Measurements from ENCODE around the gene SNX8. TPM values are rescaled to one million over a fixed set of nuclear protein-coding genes. Genes with fewer than 3 reads are reported as not detected.

The SNX8 gene
- total RNA-seq, 2 experiments from 2014 or later, result 25.0 to 27.9 TPM

DNA sequence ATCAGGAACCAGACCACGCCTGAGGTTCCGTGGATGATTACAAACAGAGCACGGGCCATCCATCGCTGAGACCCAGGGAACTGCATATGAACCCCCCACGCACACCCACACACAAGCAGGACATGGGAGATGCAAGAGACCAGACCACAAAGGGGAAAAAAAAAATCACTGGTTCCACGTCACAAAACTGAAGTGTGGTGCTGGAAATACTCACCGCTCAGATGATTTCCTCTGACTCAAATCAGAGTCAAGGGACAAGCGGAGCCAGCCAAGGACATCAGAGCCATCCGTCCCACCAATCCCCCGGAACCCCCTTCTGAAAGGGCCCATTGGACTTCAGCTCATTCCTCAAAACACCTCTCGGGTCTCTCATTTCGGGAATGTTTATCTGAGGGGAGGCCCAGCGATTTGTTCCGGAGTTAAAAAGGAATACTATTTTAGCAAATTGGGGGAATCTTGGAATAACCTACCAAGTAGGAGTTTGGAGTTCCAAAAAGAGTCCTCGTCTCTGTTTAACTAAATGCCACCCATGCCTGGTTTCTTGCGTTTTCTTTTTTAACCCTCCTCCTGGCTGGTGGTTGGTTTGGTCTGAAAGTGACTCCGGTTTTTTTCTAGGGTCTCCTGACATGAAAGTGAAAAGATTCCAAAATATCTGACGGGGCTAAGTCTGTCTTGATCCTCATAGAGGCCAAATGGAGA is 15.0 kb downstream of the SNX8 start:
- ATAC-seq, result no peak
- no peak for DNase-seq

GRCh38 chr7:2296832-2297231 is 17.4 kb downstream of the SNX8 start:
- ATAC-seq (no peak), DNase-seq (no peak)
- H3K4me3 Mint-ChIP-seq, result no peak overlapping the region
- H3K27me3 Mint-ChIP-seq, result no peaks in the 10 kb centered on the region
- H3K27ac Mint-ChIP-seq, result no peak overlapping the region
- peaks cover 15% of the 10 kb centered on the region for H3K4me1 Mint-ChIP-seq
- no peaks in the 10 kb centered on the region for H3K36me3 Mint-ChIP-seq
- no peaks in the 10 kb centered on the region for H3K9me3 Mint-ChIP-seq (ENCODE audit: low read depth)
- CTCF ChIA-PET, result no interaction called here

More for the DNA sequence above, 15.0 kb downstream of the SNX8 start:
- Mint-ChIP-seq H3K36me3 (no peaks in the 10 kb centered on the region), H3K4me1 (peaks cover 15% of the 10 kb centered on the region), H3K4me3 (no peak overlapping the region), H3K27me3 (no peaks in the 10 kb centered on the region), H3K27ac (no peak overlapping the region), H3K9me3 (ENCODE audit: low read depth) (no peaks in the 10 kb centered on the region)
- CTCF ChIA-PET, result no interaction called here

DNA sequence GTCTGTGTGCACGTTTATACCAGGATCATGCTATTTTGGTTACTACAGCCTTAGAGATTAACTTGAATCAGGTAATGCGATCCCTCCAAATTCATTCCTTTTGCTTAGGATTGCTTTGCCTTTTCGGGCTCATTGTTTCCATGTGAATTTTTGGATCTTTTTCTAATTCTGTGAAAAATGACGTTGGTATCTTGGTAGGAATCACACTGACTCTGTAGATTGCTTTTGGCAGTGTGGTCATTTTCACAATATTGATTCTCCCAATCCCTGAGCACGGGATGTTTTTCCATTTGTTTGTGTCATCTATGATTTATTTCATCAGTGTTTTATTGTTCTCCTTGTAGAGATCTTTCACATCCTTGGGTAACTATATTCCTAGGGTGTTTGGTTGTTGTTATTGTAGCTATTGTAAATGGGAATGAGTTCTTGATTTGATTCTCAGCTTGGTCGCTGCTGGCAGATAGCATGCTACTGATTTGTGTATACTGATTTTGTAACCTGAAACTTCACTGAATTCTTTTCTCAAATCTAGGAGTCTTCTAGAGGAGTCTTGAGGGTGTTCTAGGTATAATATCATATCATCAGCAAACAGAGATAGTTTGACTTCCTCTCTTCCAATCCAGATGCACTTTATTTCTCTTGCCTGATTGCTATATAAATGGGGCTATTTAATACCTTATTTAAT is 18.2 kb downstream of the SNX8 start:
- H3K36me3 Mint-ChIP-seq, result no peaks in the 10 kb centered on the region
- H3K4me1 Mint-ChIP-seq, result peaks cover 15% of the 10 kb centered on the region
- H3K4me3 Mint-ChIP-seq, result no peak overlapping the region
- H3K27me3 Mint-ChIP-seq, result no peaks in the 10 kb centered on the region
- no peaks in the 10 kb centered on the region for H3K9me3 Mint-ChIP-seq (ENCODE audit: low read depth)
- DNase-seq (no peak), ATAC-seq (no peak)
- H3K27ac Mint-ChIP-seq, result no peak overlapping the region
- CTCF ChIA-PET, result interaction anchor here (0.6 kb wide), 1 partner anchor 26 kb away, joined by 3 read pairs; no protein-coding TSS in a partner anchor

GRCh38 chr7:2290877-2291276 is 23.4 kb downstream of the SNX8 start:
- Mint-ChIP-seq H3K27me3 (no peaks in the 10 kb centered on the region), H3K36me3 (no peaks in the 10 kb centered on the region), H3K27ac (no peak overlapping the region), H3K9me3 (ENCODE audit: low read depth) (no peaks in the 10 kb centered on the region), H3K4me1 (no peaks in the 10 kb centered on the region), H3K4me3 (no peak overlapping the region)
- no peak for ATAC-seq
- DNase-seq, result no peak
- CTCF ChIA-PET, result interaction anchor here (0.8 to 0.9 kb wide), 2 partner anchors 11 to 75 kb away, joined by 3 to 4 read pairs; no protein-coding TSS in a partner anchor

GRCh38 chr7:2289621-2290020 is 24.6 kb downstream of the SNX8 start:
- H3K27ac Mint-ChIP-seq, result no peak overlapping the region
- no peak overlapping the region for H3K4me3 Mint-ChIP-seq
- DNase-seq, result no peak
- ATAC-seq, result no peak
- no peaks in the 10 kb centered on the region for H3K36me3 Mint-ChIP-seq
- H3K27me3 Mint-ChIP-seq, result no peaks in the 10 kb centered on the region
- no peaks in the 10 kb centered on the region for H3K9me3 Mint-ChIP-seq (ENCODE audit: low read depth)
- CTCF ChIA-PET, result no interaction called here
- no peaks in the 10 kb centered on the region for H3K4me1 Mint-ChIP-seq

DNA sequence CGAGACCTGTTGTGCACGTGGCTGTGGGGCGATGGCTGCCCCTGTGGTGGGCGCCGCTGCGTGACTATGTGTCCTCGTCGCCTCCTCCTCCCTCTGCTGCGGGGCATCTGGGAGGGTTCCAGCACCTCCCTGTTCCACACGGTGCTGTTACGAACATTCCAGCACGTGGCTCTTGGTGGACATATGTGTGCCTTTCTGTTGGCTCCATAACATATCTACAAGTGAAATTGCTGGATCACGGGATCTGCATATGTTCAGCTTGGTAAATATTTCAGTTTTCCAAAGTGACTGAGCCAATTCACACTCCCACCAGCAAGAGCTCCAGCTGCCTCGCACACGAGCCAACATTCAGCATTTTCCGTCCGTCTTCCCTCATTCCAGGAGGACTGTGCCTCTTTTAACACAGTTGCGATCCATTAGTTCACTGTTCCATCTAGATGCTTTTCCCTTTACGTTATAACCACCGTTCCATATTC is 25.1 kb downstream of the SNX8 start:
- Mint-ChIP-seq H3K4me1 (no peaks in the 10 kb centered on the region), H3K27me3 (no peaks in the 10 kb centered on the region), H3K4me3 (no peak overlapping the region), H3K9me3 (ENCODE audit: low read depth) (no peaks in the 10 kb centered on the region), H3K36me3 (no peaks in the 10 kb centered on the region), H3K27ac (no peak overlapping the region)
- DNase-seq, result no peak
- CTCF ChIA-PET, result no interaction called here
- ATAC-seq, result no peak

DNA sequence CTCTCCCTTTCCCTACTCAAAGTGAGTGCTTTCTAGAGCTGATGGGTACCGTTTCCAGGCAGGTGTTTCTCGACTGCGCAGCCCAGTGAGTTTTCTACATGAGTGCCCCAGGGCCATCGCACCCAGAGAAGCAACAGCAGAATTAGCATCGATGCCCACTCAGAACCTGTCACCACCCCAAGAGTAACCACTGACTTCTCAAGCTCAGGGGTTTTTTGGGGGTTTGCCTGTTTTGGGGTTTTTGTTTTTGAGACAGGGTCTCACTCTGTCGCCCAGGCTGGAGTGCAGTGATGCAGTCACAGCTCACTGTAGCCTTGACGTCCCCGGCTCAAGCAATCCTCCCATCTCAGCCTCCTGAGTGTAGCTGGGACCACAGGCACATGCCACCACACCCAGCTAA is 25.7 kb downstream of the SNX8 start:
- no peaks in the 10 kb centered on the region for H3K36me3 Mint-ChIP-seq
- no peak overlapping the region for H3K4me3 Mint-ChIP-seq
- no peaks in the 10 kb centered on the region for H3K4me1 Mint-ChIP-seq
- no peak overlapping the region for H3K27ac Mint-ChIP-seq
- DNase-seq (no peak), ATAC-seq (no peak)
- CTCF ChIA-PET, result no interaction called here
- H3K27me3 Mint-ChIP-seq, result no peaks in the 10 kb centered on the region
- no peaks in the 10 kb centered on the region for H3K9me3 Mint-ChIP-seq (ENCODE audit: low read depth)

DNA sequence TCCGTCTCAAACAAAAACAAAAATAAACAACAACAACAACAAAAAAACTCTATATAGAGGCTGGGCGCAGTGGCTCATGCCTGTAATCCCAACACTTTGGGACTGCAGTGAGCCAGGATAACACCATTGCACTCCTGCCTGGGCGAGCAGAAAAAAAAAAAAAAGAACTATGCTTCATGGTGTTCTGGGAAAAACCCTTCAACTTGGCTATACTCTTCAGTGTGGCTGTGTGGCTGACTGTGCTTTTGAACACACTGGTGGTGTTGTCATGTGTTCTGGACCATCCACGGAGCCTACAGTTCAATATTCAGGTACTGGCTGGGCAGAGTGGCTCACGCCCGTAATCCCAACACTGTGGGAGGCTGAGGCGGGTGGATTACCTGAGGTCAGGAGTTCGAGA is 26.5 kb downstream of the SNX8 start:
- Mint-ChIP-seq H3K36me3 (no peaks in the 10 kb centered on the region), H3K9me3 (ENCODE audit: low read depth) (no peaks in the 10 kb centered on the region), H3K4me3 (no peak overlapping the region), H3K27ac (no peak overlapping the region), H3K4me1 (no peaks in the 10 kb centered on the region), H3K27me3 (no peaks in the 10 kb centered on the region)
- CTCF ChIA-PET, result no interaction called here
- DNase-seq (no peak), ATAC-seq (no peak)

GRCh38 chr7:2283074-2283473 is 31.2 kb downstream of the SNX8 start:
- H3K4me3 Mint-ChIP-seq, result no peak overlapping the region
- no peaks in the 10 kb centered on the region for H3K36me3 Mint-ChIP-seq
- H3K9me3 Mint-ChIP-seq (ENCODE audit: low read depth), result no peaks in the 10 kb centered on the region
- H3K27ac Mint-ChIP-seq, result no peak overlapping the region
- DNase-seq (no peak), ATAC-seq (no peak)
- no peaks in the 10 kb centered on the region for H3K4me1 Mint-ChIP-seq
- H3K27me3 Mint-ChIP-seq, result no peaks in the 10 kb centered on the region
- CTCF ChIA-PET, result no interaction called here

GRCh38 chr7:2282185-2282751 is 32.0 kb downstream of the SNX8 start:
- no peak overlapping the region for H3K27ac Mint-ChIP-seq
- no peak for DNase-seq

GRCh38 chr7:2281541-2281940 is 32.7 kb downstream of the SNX8 start:
- H3K9me3 Mint-ChIP-seq (ENCODE audit: low read depth), result no peaks in the 10 kb centered on the region
- H3K27me3 Mint-ChIP-seq, result no peaks in the 10 kb centered on the region
- no peak overlapping the region for H3K4me3 Mint-ChIP-seq
- no peak overlapping the region for H3K27ac Mint-ChIP-seq
- DNase-seq (no peak), ATAC-seq (no peak)
- CTCF ChIA-PET, result no interaction called here
- H3K36me3 Mint-ChIP-seq, result no peaks in the 10 kb centered on the region
- no peaks in the 10 kb centered on the region for H3K4me1 Mint-ChIP-seq

More at GRCh38 chr7:2282185-2282751, 32.0 kb downstream of the SNX8 start:
- Mint-ChIP-seq H3K27me3 (no peaks in the 10 kb centered on the region), H3K9me3 (ENCODE audit: low read depth) (no peaks in the 10 kb centered on the region), H3K4me3 (no peak overlapping the region), H3K36me3 (no peaks in the 10 kb centered on the region), H3K4me1 (no peaks in the 10 kb centered on the region)
- CTCF ChIA-PET, result no interaction called here
- no peak for ATAC-seq

GRCh38 chr7:2280424-2280823 is 33.8 kb downstream of the SNX8 start:
- CTCF ChIA-PET, result interaction anchor here (0.7 kb wide), 2 partner anchors 187 to 674 kb away, joined by 3 to 4 read pairs; no protein-coding TSS in a partner anchor
- H3K36me3 Mint-ChIP-seq, result no peaks in the 10 kb centered on the region

DNA sequence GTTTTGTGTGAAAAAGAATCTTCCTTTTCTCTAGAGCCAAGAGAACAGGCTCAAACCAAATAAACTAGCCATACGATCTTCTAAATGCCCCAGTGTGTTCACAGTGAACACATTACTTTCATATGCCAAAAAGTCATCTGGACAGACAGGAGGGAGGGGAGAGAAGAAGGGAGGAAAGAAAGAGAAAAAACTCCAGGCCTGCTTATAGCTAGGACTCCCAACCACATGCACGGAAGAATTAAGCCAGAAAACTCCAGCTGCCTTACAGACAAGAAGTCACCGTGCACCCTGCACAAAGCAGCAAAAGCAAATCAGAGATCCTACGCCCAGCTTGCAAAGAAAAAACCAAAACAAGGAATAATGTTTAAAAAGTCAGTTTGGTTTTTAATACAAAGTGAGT is 34.3 kb downstream of the SNX8 start:
- H3K27ac Mint-ChIP-seq, result no peak overlapping the region
- no peak for ATAC-seq

More at GRCh38 chr7:2280424-2280823, 33.8 kb downstream of the SNX8 start:
- DNase-seq (no peak), ATAC-seq (no peak)
- Mint-ChIP-seq H3K4me3 (no peak overlapping the region), H3K4me1 (no peaks in the 10 kb centered on the region), H3K9me3 (ENCODE audit: low read depth) (no peaks in the 10 kb centered on the region), H3K27me3 (no peaks in the 10 kb centered on the region), H3K27ac (no peak overlapping the region)

GRCh38 chr7:2278026-2278425 is 36.2 kb downstream of the SNX8 start:
- no peaks in the 10 kb centered on the region for H3K36me3 Mint-ChIP-seq
- no peaks in the 10 kb centered on the region for H3K4me1 Mint-ChIP-seq
- DNase-seq (no peak), ATAC-seq (no peak)
- no peaks in the 10 kb centered on the region for H3K27me3 Mint-ChIP-seq
- no peak overlapping the region for H3K27ac Mint-ChIP-seq
- no peak overlapping the region for H3K4me3 Mint-ChIP-seq
- H3K9me3 Mint-ChIP-seq (ENCODE audit: low read depth), result no peaks in the 10 kb centered on the region
- CTCF ChIA-PET, result no interaction called here

More for the DNA sequence above, 34.3 kb downstream of the SNX8 start:
- no peak for DNase-seq
- Mint-ChIP-seq H3K4me1 (no peaks in the 10 kb centered on the region), H3K27me3 (no peaks in the 10 kb centered on the region), H3K9me3 (ENCODE audit: low read depth) (no peaks in the 10 kb centered on the region), H3K36me3 (no peaks in the 10 kb centered on the region), H3K4me3 (no peak overlapping the region)
- CTCF ChIA-PET, result interaction anchor here (0.7 kb wide), 1 partner anchor 187 kb away, joined by 4 read pairs; no protein-coding TSS in a partner anchor
